Endothelial cell of umbilical vein (primary cell): ENCODE results near the gene NALCN. TPM values are rescaled to one million over a fixed set of nuclear protein-coding genes. Genes with fewer than 3 reads are reported as not detected.

ENCODE experiments used
- BruUV-seq: library from RNA; stranded (reverse); fragments of 400-500 nt; replicated peaks from 2 replicates; lab custom pipeline; 2021; lab: Mats Ljungman, UMichigan
- CTCF ChIA-PET: fragments of 300-600, 350-600 bp; sonication (Branson Sonifier 250); formaldehyde crosslinking; loops from one replicate; lab custom pipeline; 2021; ENCODE audit warnings: antibody characterized with exemption, inconsistent platforms; lab: Charles Lee
- POLR2A ChIA-PET: fragments of 300-600, 350-600 bp; sonication (Branson Sonifier 250); formaldehyde crosslinking; loops from one replicate; lab custom pipeline; 2021; ENCODE audit warnings: antibody characterized with exemption, inconsistent platforms; lab: Charles Lee
- DNase-seq: peaks from one replicate; pipeline ENCODE4 v3.0.0-alpha.2; 2011; ENCODE audit warnings: low read depth, low spot score
- FAIRE-seq: peaks from 2 replicates; lab custom pipeline; 2011; peaks lifted over from hg19 to GRCh38; lab: Jason Lieb, UNC
- H2AFZ ChIP-seq: 2 replicates; pipeline ENCODE4 v1.6.0; 2012; ENCODE audit warnings: low read depth, low read length, control low read depth, inconsistent platforms
- H3K27ac ChIP-seq: 2 replicates; pipeline ENCODE4 v1.5.1; 2011; ENCODE audit warnings: low read depth, mild to moderate bottlenecking, control low read depth, low read length, moderate library complexity; ENCODE audit not compliant: insufficient read depth
- H3K27me3 ChIP-seq, 2 experiments: 2 replicates each; pipeline versions ENCODE4 v1.6.0 to v1.6.1; 2011; ENCODE audit warnings: low read length in 2 of 2, mixed read lengths in 1 of 2; ENCODE audit not compliant: control insufficient read depth in 2 of 2, insufficient read depth in 2 of 2
- H3K36me3 ChIP-seq, 2 experiments: 2 replicates in 1 of 2; 3 replicates in 1 of 2; pipeline ENCODE4 v1.5.1; 2011; ENCODE audit warnings: low read length in 2 of 2, mild to moderate bottlenecking in 1 of 2, moderate library complexity in 1 of 2; ENCODE audit not compliant: control insufficient read depth in 2 of 2, insufficient read depth in 2 of 2; ENCODE audit errors: extremely low read depth in 1 of 2
- H3K4me1 ChIP-seq: 3 replicates; pipeline ENCODE4 v1.5.1; 2011; ENCODE audit warnings: mild to moderate bottlenecking, low read length; ENCODE audit not compliant: control insufficient read depth, insufficient read depth; ENCODE audit errors: extremely low read depth
- H3K4me2 ChIP-seq: 2 replicates; pipeline ENCODE4 v1.6.1; 2011; ENCODE audit warnings: low read length, control low read depth, mixed read lengths; ENCODE audit not compliant: insufficient read depth
- H3K4me3 ChIP-seq, 3 experiments: fragments of 200-600 bp in 1 of 3; sonication (generic), shearing (Covaris generic) in 1 of 3; replicated peaks in 1 of 3; 2 replicates each; pipeline ENCODE4 v1.5.1; 2011 to 2016; ENCODE audit warnings: control low read depth in 3 of 3, low read length in 3 of 3, mild to moderate bottlenecking in 2 of 3, inconsistent platforms in 1 of 3, low read depth in 1 of 3, moderate library complexity in 1 of 3; ENCODE audit not compliant: insufficient read depth in 1 of 3
- H3K79me2 ChIP-seq: 2 replicates; pipeline ENCODE4 v1.6.0; 2012; ENCODE audit warnings: low read length, inconsistent platforms; ENCODE audit not compliant: control insufficient read depth, insufficient read depth
- H3K9ac ChIP-seq: replicated peaks from 2 replicates; pipeline ENCODE3; 2011; ENCODE audit warnings: low read length, control low read depth; ENCODE audit not compliant: insufficient read depth; ENCODE audit errors: extremely low read depth
- H3K9me1 ChIP-seq: replicated peaks from 3 replicates; pipeline ENCODE4 v1.6.0; 2011; ENCODE audit warnings: mild to moderate bottlenecking, low read length; ENCODE audit not compliant: control insufficient read depth, insufficient read depth; ENCODE audit errors: extremely low read depth
- H3K9me3 ChIP-seq: replicated peaks from 2 replicates; pipeline ENCODE4 v1.5.1; 2012; ENCODE audit warnings: low read length, inconsistent platforms; ENCODE audit not compliant: control insufficient read depth, insufficient read depth
- H4K20me1 ChIP-seq: replicated peaks from 2 replicates; pipeline ENCODE3; 2011; ENCODE audit warnings: mild to moderate bottlenecking, low read length; ENCODE audit not compliant: control insufficient read depth, insufficient read depth; ENCODE audit errors: extremely low read depth
- EZH2 ChIP-seq: IDR thresholded peaks from 2 replicates; pipeline ENCODE4 v1.6.1; 2012; ENCODE audit warnings: borderline replicate concordance, low read depth, mild to moderate bottlenecking, moderate library complexity, low read length, inconsistent platforms; ENCODE audit not compliant: severe bottlenecking
- FOS ChIP-seq: IDR thresholded peaks from 2 replicates; pipeline ENCODE4 v1.6.1; 2011; ENCODE audit warnings: mild to moderate bottlenecking, low read length, moderate library complexity, borderline replicate concordance; ENCODE audit not compliant: insufficient read depth
- GATA2 ChIP-seq: IDR thresholded peaks from 2 replicates; pipeline ENCODE4 v1.7.0; 2011; ENCODE audit warnings: low read depth, mild to moderate bottlenecking, moderate library complexity, mixed read lengths, low read length; ENCODE audit not compliant: insufficient read length, insufficient read depth
- JUN ChIP-seq: IDR thresholded peaks from 2 replicates; pipeline ENCODE4 v1.6.1; 2011; ENCODE audit warnings: borderline replicate concordance, low read depth; ENCODE audit not compliant: insufficient read length, insufficient read depth
- MYC ChIP-seq: IDR thresholded peaks from one replicate; pipeline ENCODE4 v1.6.1; 2011; ENCODE audit warnings: mild to moderate bottlenecking, low read depth, low read length
- POLR2A ChIP-seq: IDR thresholded peaks from 2 replicates; pipeline ENCODE4 v1.6.1; 2012; ENCODE audit warnings: low read depth, mild to moderate bottlenecking, control low read depth, low read length
- POLR2AphosphoS5 ChIP-seq: IDR thresholded peaks from 2 replicates; pipeline ENCODE4 v1.6.1; 2012; ENCODE audit warnings: low read depth, mild to moderate bottlenecking, control low read depth, low read length, moderate library complexity; ENCODE audit not compliant: insufficient read depth
- dilution Hi-C: fragments of 300-500 bp; cut with MboI; formaldehyde crosslinking; loops from one replicate; pipeline ENCODE4 v1.15.0; 2019; ENCODE audit warnings: low sequenced_read_pairs; ENCODE audit not compliant: extremely low pct_ligation_motif_present
- intact Hi-C: fragments of 100-400 bp; cut with micrococcal nuclease; formaldehyde crosslinking; loops from one replicate; pipeline ENCODE4 v1.10.0; 2022
- polyA plus RNA-seq, 4 experiments: library from polyadenylated mRNA; depleted of rRNA in 3 of 4; stranded (reverse) in 3 of 4; unstranded in 1 of 4; fragments of >200 nt; gene quantifications; 2 replicates each; pipeline versions ENCODE4 v1.2.1 to v1.2.3, GENCODE V29; 2011 to 2012; ENCODE audit warnings: missing spikeins in 1 of 4
- total RNA-seq: library from RNA; stranded (reverse); gene quantifications from 2 replicates; pipeline ENCODE4 v1.2.3, GENCODE V29; 2021
- TF ChIP-seq, protein P1 (sequence below): IDR thresholded peaks from 2 replicates; pipeline ENCODE4 v1.6.1; 2011; ENCODE audit not compliant: insufficient read depth, insufficient read length
- TF ChIP-seq, protein P2 (sequence below), 2 donors: IDR thresholded peaks; 1 replicate in 1 of 2; 2 replicates in 1 of 2; pipeline ENCODE4 v1.5.1; 2011; ENCODE audit warnings: low read length in 2 of 2, mild to moderate bottlenecking in 2 of 2, moderate library complexity in 2 of 2, control low read depth in 1 of 2, inconsistent platforms in 1 of 2, low read depth in 1 of 2; ENCODE audit not compliant: insufficient read depth in 1 of 2; ENCODE audit errors: extremely low read depth in 1 of 2

NALCN gene
- total and polyA plus RNA-seq, 2 donors (not counting 3 experiments of a cell fraction or from before 2014, with no cell fraction given): 3.3 to 4.4 TPM

DNA sequence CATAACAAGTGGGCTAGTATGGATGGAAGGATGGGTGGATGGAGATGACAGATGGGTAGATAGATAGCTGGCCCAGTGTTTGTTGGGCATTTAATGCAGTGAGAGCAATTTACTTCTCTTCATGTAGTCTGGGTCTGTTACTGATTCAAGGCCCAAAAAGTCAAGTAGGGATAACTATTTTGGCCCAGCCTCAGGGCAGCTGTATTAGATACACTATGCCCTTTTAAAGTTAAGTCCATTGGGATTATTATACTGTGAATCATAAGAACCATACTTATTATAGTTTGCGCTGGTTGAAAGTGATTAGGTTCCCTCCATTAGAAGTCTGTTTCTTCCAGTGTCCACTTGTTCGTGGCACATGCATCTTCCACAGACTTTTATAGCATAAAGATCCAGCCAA is 40.9 kb upstream of the NALCN start:
- intact Hi-C loops: loop anchor here (10.0 kb wide), 1 partner anchor 1388 kb away; the partner anchor contains the start of gene ERCC5
- TF ChIP-seq, protein P1, sequence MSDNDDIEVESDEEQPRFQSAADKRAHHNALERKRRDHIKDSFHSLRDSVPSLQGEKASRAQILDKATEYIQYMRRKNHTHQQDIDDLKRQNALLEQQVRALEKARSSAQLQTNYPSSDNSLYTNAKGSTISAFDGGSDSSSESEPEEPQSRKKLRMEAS: no peak
- TF ChIP-seq, protein P2, sequence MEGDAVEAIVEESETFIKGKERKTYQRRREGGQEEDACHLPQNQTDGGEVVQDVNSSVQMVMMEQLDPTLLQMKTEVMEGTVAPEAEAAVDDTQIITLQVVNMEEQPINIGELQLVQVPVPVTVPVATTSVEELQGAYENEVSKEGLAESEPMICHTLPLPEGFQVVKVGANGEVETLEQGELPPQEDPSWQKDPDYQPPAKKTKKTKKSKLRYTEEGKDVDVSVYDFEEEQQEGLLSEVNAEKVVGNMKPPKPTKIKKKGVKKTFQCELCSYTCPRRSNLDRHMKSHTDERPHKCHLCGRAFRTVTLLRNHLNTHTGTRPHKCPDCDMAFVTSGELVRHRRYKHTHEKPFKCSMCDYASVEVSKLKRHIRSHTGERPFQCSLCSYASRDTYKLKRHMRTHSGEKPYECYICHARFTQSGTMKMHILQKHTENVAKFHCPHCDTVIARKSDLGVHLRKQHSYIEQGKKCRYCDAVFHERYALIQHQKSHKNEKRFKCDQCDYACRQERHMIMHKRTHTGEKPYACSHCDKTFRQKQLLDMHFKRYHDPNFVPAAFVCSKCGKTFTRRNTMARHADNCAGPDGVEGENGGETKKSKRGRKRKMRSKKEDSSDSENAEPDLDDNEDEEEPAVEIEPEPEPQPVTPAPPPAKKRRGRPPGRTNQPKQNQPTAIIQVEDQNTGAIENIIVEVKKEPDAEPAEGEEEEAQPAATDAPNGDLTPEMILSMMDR (IDR thresholded peaks at IDR 0.05; ENCODE audit: extremely low read depth in 1 of 2, insufficient read depth in 1 of 2, low read depth in 1 of 2, low read length in 2 of 2): no peak
- TF ChIP-seq MYC: no peak
- TF ChIP-seq FOS: no peak
- TF ChIP-seq POLR2A: no peak
- TF ChIP-seq GATA2: no peak
- no peak for TF ChIP-seq JUN
- no peak for TF ChIP-seq POLR2AphosphoS5
- no peak for TF ChIP-seq EZH2
- no TSS peak for BruUV-seq
- CTCF ChIA-PET: interaction anchor here (1.5 to 1.7 kb wide), 2 partner anchors 12 to 312 kb away, joined by 4 to 6 read pairs; no protein-coding TSS in a partner anchor
- no peak overlapping the region for H3K4me2 ChIP-seq
- peaks cover 40% of the 10 kb centered on the region for H3K4me1 ChIP-seq
- H3K9me1 ChIP-seq: no peaks in the 10 kb centered on the region
- no peaks in the 10 kb centered on the region for H3K36me3 ChIP-seq
- no peaks in the 10 kb centered on the region for H3K9me3 ChIP-seq
- DNase-seq (no peak), FAIRE-seq (no peak)
- no peak overlapping the region for H3K4me3 ChIP-seq
- POLR2A ChIA-PET: no interaction called here
- no peak overlapping the region for H2AFZ ChIP-seq
- H3K9ac ChIP-seq: no peak overlapping the region
- H3K27me3 ChIP-seq: no peaks in the 10 kb centered on the region
- H3K27ac ChIP-seq: no peak overlapping the region
- H4K20me1 ChIP-seq: no peaks in the 10 kb centered on the region
- dilution Hi-C loops: no loop called here
- no peaks in the 10 kb centered on the region for H3K79me2 ChIP-seq
